Choroid plexus epithelial cell (primary cell): Measurements from ENCODE around the gene PLEKHF1.

Experiments
- DNase-seq: peaks from one replicate; pipeline ENCODE4 v3.0.0-alpha.2; 2010; ENCODE audit warnings: low read depth
- H3K4me3 ChIP-seq: 2 replicates; pipeline ENCODE4 v1.5.1; 2011; ENCODE audit warnings: low read depth, mild to moderate bottlenecking, control low read depth, low read length, moderate library complexity
- TF ChIP-seq, protein P1 (sequence below): conservative IDR thresholded peaks from 2 replicates; pipeline ENCODE4 v1.5.1; 2011; ENCODE audit warnings: low read depth, mild to moderate bottlenecking, control low read depth, inconsistent platforms, low read length, moderate library complexity

Gene PLEKHF1

GRCh38 chr19:29660835-29661234 is 4.4 kb upstream of the PLEKHF1 start:
- H3K4me3 ChIP-seq, result no peak overlapping the region
- DNase-seq, result no peak
- TF ChIP-seq, protein P1, sequence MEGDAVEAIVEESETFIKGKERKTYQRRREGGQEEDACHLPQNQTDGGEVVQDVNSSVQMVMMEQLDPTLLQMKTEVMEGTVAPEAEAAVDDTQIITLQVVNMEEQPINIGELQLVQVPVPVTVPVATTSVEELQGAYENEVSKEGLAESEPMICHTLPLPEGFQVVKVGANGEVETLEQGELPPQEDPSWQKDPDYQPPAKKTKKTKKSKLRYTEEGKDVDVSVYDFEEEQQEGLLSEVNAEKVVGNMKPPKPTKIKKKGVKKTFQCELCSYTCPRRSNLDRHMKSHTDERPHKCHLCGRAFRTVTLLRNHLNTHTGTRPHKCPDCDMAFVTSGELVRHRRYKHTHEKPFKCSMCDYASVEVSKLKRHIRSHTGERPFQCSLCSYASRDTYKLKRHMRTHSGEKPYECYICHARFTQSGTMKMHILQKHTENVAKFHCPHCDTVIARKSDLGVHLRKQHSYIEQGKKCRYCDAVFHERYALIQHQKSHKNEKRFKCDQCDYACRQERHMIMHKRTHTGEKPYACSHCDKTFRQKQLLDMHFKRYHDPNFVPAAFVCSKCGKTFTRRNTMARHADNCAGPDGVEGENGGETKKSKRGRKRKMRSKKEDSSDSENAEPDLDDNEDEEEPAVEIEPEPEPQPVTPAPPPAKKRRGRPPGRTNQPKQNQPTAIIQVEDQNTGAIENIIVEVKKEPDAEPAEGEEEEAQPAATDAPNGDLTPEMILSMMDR, result no peak

DNA sequence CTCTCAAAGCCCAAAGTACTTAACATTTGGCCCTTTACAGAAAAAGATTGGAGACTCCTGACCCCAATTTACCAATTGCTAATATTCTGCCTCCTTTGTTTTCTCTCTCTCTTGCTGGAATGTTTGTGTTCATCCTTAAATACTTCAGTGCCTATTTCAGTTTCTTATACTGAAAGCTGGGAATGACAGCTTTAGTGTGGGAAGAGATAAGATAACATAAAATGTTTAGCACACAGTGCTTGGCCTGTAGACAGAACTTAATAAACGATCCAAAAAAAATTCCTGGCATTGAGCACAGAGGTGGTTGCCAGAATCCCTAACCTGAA is 3.0 kb upstream of the PLEKHF1 start:
- TF ChIP-seq, protein P1, result no peak
- no peak overlapping the region for H3K4me3 ChIP-seq
- DNase-seq, result no peak

- TF ChIP-seq, protein P1, result no peak
- DNase-seq, result peak; percentile 84
- no peak overlapping the region for H3K4me3 ChIP-seq
Measured at GRCh38 chr19:29662604-29663404, 2.5 kb upstream of the PLEKHF1 start.

GRCh38 chr19:29663861-29664752 is 1.2 kb upstream of the PLEKHF1 start:
- H3K4me3 ChIP-seq, result no peak overlapping the region
- TF ChIP-seq, protein P1, result no peak
- peak; percentile 52 for DNase-seq

DNA sequence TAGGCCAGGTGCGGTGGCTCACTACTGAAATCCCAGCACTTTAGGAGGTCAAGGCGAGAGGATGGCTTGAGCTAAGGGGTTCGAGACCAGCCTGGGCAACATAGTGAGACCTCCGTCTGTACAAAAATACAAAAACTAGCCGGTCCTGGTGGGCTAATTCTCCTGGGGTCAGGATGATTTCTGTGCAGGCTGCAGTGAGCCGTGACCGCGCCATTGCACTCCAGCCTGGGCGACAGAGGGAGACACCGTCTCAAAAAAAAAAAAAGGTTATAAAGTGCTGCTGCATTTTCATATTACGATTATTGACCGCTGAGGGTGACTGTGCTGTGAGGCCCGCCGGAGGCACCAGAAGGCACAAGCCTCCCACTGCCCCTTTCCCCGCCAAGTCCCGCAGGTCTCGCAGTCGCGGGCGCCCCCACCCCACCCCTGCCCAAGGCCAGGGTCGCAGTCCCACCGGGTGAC is 477 bp upstream of the PLEKHF1 start:
- TF ChIP-seq, protein P1, result no peak
- DNase-seq, result no peak

DNA sequence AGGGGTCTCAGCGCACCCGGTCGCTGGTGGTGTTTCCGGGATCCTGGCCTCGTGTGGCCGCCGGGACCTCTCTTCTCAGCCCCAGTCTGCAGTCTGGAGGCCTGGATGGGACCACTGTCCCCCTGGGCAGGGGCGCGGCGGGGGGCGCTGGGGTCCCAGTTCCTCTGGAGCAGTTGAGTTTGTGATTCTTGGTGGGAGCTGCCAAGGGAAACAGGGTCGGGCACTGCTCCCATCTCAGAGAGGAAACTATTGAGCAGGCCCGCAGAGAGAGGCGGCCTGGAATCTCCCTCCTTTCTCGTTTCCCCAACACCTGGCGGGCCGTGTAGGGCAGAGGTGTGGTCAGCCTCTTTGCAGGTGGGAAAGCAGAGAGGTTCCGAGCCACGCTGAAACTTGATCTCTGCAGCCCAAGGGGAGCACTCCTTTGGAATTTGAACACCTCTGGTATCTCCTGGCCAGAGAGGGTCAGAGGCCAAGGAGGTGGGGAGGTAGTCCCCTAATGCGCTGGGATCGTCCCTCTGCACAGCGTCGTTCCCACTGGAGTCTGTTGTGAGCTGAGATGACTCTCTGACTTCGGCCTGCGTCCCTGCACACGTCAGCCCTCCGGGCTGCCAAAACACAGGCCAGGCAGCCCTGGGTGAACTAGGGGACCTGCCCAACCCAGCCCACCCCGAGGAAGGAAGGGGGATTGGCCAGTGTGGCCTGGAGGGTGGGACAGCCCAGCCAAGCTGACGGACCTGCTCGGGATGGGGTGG is 741 bp downstream of the PLEKHF1 start:
- TF ChIP-seq, protein P1, result no peak
- DNase-seq, result no peak

More for the DNA sequence above, 477 bp upstream of the PLEKHF1 start:
- peak overlapping the region; percentile 81 for H3K4me3 ChIP-seq

More for the DNA sequence above, 741 bp downstream of the PLEKHF1 start:
- H3K4me3 ChIP-seq, result peak overlapping the region; percentile 81
